Dendritic cell treated with granulocyte-macrophage colony-stimulating factor and Interleukin-4, amounts not matched to agents 40 ng/mL and 50 ng/mL, for 4 days (primary cell): ENCODE measurements around the gene PPOX.

Experiments used
- H3K27ac Mint-ChIP-seq: one replicate; pipeline ENCODE4 v1.8.0; 2022; ENCODE audit warnings: mild to moderate bottlenecking, mixed read lengths
- H3K27me3 Mint-ChIP-seq: one replicate; pipeline ENCODE4 v1.8.0; 2022; ENCODE audit warnings: mild to moderate bottlenecking, mixed read lengths
- H3K36me3 Mint-ChIP-seq: one replicate; pipeline ENCODE4 v1.8.0; 2022; ENCODE audit warnings: low read depth, mixed read lengths
- H3K4me1 Mint-ChIP-seq: one replicate; pipeline ENCODE4 v1.8.0; 2022; ENCODE audit warnings: low read depth, mixed read lengths
- H3K4me3 Mint-ChIP-seq: one replicate; pipeline ENCODE4 v1.8.0; 2022; ENCODE audit warnings: mild to moderate bottlenecking, moderate library complexity, mixed read lengths
- H3K9me3 Mint-ChIP-seq: one replicate; pipeline ENCODE4 v1.8.0; 2022; ENCODE audit warnings: mixed read lengths
- intact Hi-C: fragments of 100-400 bp; cut with micrococcal nuclease; formaldehyde crosslinking; loops from one replicate; pipeline ENCODE4 v1.15.0; 2022

Gene PPOX

GRCh38 chr1:161192476-161193465, 26.5 kb downstream of the PPOX start:
- Mint-ChIP-seq H3K27ac (peak overlapping the region; percentile 77), H3K36me3 (no peaks in the 10 kb centered on the region), H3K4me1 (peaks cover 70% of the 10 kb centered on the region), H3K9me3 (no peaks in the 10 kb centered on the region), H3K27me3 (peaks cover 2% of the 10 kb centered on the region), H3K4me3 (no peak overlapping the region)
- intact Hi-C loops: loop anchor here (1.0 kb wide), 1 partner anchor 33 kb away; no protein-coding TSS in a partner anchor

DNA sequence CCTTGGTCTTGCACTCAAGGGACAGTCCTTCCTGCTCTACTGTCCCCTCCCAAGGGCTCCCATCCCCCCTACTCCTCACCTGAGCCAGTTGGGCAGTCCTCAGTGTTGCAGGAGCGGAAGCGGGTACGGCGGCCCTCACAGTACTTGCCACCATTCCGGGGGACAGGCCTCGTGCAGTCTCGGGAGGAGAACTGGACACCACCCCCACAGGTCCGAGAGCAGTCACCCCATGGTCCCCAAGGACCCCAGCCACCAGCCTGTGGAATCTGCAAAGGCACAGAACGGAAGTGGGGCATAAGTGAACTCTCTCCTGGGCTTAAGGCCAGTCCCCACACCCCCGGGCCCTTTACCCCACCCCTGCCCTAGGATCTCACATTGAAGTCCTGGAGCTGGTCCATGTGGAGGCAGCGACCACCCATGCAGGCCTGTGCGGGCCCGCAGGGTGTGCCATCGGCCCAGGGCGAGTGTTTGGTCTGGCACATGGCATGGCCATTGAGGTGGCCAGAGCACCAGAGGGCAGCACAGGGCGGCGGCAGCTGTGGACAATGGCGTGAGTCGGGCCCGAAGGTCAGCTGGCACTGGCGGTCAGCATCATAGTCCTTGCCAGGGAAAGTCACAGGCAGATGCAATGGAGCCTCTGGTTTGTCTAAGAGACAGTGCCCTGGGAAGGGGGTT, 27.5 kb downstream of the PPOX start:
- intact Hi-C loops: no loop called here
- Mint-ChIP-seq H3K4me3 (no peak overlapping the region), H3K36me3 (no peaks in the 10 kb centered on the region), H3K27ac (peak overlapping the region; percentile 77), H3K27me3 (peaks cover 2% of the 10 kb centered on the region), H3K4me1 (peaks cover 72% of the 10 kb centered on the region), H3K9me3 (no peaks in the 10 kb centered on the region)

GRCh38 chr1:161195171-161195570, 28.9 kb downstream of the PPOX start:
- Mint-ChIP-seq H3K4me1 (peaks cover 86% of the 10 kb centered on the region), H3K27me3 (peaks cover 4% of the 10 kb centered on the region), H3K4me3 (no peak overlapping the region), H3K27ac (peak overlapping the region; percentile 55), H3K36me3 (no peaks in the 10 kb centered on the region), H3K9me3 (no peaks in the 10 kb centered on the region)
- intact Hi-C loops: no loop called here

GRCh38 chr1:161196111-161196510, 29.9 kb downstream of the PPOX start:
- H3K4me1 Mint-ChIP-seq: peaks cover 94% of the 10 kb centered on the region
- H3K9me3 Mint-ChIP-seq: no peaks in the 10 kb centered on the region
- peaks cover 4% of the 10 kb centered on the region for H3K27me3 Mint-ChIP-seq
- peak overlapping the region; percentile 56 for H3K27ac Mint-ChIP-seq
- intact Hi-C loops: no loop called here
- H3K4me3 Mint-ChIP-seq: no peak overlapping the region
- no peaks in the 10 kb centered on the region for H3K36me3 Mint-ChIP-seq

DNA sequence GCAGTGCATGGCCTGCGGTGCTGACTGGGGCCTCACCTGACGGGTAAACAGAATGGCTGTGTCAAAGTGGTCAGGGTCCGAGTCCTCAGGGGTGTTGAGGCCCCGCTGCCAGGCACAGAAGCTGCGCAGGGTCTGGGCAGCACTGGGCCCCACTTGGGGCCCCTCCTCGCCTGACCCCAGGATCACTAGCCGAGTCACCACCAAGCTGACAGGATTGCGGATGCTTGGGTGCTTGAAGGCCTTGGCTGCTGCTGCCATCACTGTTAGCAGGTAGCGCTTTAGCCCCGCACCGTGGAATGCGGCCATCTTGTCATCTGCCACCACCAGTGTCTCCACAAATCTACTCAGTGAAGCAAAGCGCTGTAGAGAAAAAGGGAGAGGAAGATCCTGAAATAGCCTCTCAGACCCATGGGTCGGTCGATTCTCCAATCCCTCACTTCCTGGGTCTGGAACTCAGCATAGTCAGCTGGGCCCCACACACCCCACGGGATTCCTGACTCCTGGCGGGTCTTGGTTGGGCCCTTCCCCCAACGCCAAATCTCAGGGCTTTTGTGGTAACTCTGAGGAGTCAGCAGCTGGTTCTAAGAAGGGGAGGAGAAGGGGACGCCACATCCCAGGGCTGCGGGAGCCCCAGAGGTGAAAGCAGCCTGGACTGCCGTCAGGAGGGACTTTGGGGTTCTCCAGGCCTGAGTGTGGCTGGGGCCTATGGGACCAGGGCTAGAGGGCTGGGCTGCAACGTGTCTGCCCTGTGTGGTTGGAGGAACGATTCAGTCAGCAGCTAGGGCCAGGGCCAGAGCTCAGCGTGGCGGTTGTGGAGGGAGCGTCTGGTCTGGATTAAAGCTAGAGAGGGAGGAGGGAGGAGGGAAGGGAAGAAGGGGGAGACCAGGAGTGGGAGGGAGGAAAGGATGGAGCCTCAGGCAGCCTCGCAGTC, 30.6 kb downstream of the PPOX start:
- intact Hi-C loops: no loop called here
- H3K36me3 Mint-ChIP-seq: no peaks in the 10 kb centered on the region
- peaks cover 94% of the 10 kb centered on the region for H3K4me1 Mint-ChIP-seq
- peak overlapping the region; percentile 56 for H3K27ac Mint-ChIP-seq
- H3K27me3 Mint-ChIP-seq: peaks cover 4% of the 10 kb centered on the region
- no peaks in the 10 kb centered on the region for H3K9me3 Mint-ChIP-seq
- H3K4me3 Mint-ChIP-seq: no peak overlapping the region

DNA sequence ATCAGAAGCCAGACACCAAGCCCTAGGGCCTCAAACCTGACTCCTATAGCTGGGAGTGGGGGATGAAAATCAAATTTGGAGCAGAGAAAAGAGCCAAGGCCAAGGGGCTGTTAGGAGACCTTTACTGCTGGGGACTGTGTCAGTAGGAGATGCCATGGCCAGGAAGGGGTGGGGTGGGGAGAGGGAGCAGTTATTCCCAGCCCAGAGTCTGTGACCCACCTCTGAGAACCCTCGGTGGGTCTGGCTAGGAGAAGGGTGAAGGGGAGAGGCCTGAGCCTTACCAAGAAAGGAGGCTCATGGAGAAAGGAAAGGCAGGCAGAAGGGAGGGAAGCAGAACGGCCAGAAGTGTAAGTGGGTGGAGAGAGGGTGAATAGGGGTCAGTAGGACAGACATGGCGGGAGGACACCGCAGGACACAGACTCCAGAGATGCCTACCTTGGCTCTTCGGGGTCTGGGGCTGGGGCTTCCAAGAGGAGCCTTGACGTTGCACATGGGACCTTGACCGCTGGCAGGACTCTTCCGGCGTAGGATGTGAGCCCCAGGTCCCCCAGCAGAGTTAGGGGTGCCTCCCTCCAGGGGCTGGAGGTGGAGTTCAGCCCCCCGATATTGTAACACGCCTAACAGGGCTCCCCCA, 31.5 kb downstream of the PPOX start:
- H3K9me3 Mint-ChIP-seq: no peaks in the 10 kb centered on the region
- peaks cover 87% of the 10 kb centered on the region for H3K4me1 Mint-ChIP-seq
- H3K4me3 Mint-ChIP-seq: no peak overlapping the region
- peak overlapping the region; percentile 56 for H3K27ac Mint-ChIP-seq
- peaks cover 4% of the 10 kb centered on the region for H3K27me3 Mint-ChIP-seq
- H3K36me3 Mint-ChIP-seq: no peaks in the 10 kb centered on the region
- intact Hi-C loops: no loop called here

- Mint-ChIP-seq H3K27ac (peak overlapping the region; percentile 56), H3K4me3 (no peak overlapping the region), H3K9me3 (no peaks in the 10 kb centered on the region), H3K27me3 (peaks cover 4% of the 10 kb centered on the region), H3K36me3 (no peaks in the 10 kb centered on the region), H3K4me1 (peaks cover 81% of the 10 kb centered on the region)
- intact Hi-C loops: no loop called here
Observed at GRCh38 chr1:161198194-161198896, 32.1 kb downstream of the PPOX start.

GRCh38 chr1:161198897-161199431, 32.7 kb downstream of the PPOX start, which contains the start of gene ADAMTS4:
Gene ADAMTS4, minus strand, starts transcription at chr1:161199054. Its CDS starts 427 bp downstream, at chr1:161198627.
- Mint-ChIP-seq H3K27me3 (peaks cover 4% of the 10 kb centered on the region), H3K36me3 (peaks cover 6% of the 10 kb centered on the region), H3K9me3 (no peaks in the 10 kb centered on the region), H3K4me1 (peaks cover 81% of the 10 kb centered on the region), H3K4me3 (no peak within 1 kb of the TSS), H3K27ac (peak within 1 kb of the TSS; percentile 95)
- intact Hi-C loops: no loop called here

DNA sequence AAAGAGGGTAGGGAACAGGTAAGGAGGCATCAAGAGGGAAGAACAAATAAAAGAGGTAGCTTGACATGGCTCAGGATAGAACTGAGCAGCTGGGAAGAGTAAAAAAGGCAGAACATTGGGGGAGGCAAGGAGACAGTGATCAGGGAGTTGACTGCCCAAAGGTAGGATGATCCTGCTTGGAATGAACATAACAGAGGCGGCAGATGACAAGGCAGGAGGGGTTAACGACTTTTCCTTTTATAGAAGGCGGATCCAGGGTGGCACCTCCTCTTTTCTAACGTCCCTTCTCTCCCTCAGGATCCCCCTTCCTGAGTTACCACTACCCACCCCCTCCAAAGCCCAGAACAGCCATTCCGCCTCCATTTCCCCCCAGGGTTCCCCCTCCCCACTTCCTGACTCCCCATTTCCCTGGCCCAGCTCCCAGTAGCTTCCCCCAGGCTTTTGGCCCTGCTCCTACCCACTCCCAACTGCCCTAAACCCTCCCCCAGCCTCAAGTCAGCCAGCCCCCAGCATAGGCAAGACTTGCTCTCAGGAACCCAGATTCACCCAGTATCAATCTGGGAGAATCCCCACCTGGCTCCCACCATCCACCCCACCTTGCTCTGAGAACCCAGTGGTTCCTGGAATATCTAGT, 33.4 kb downstream of the PPOX start:
- peaks cover 4% of the 10 kb centered on the region for H3K27me3 Mint-ChIP-seq
- H3K9me3 Mint-ChIP-seq: no peaks in the 10 kb centered on the region
- H3K36me3 Mint-ChIP-seq: peaks cover 12% of the 10 kb centered on the region
- intact Hi-C loops: no loop called here
- no peak overlapping the region for H3K4me3 Mint-ChIP-seq
- H3K27ac Mint-ChIP-seq: peak overlapping the region; percentile 95
- peaks cover 82% of the 10 kb centered on the region for H3K4me1 Mint-ChIP-seq

DNA sequence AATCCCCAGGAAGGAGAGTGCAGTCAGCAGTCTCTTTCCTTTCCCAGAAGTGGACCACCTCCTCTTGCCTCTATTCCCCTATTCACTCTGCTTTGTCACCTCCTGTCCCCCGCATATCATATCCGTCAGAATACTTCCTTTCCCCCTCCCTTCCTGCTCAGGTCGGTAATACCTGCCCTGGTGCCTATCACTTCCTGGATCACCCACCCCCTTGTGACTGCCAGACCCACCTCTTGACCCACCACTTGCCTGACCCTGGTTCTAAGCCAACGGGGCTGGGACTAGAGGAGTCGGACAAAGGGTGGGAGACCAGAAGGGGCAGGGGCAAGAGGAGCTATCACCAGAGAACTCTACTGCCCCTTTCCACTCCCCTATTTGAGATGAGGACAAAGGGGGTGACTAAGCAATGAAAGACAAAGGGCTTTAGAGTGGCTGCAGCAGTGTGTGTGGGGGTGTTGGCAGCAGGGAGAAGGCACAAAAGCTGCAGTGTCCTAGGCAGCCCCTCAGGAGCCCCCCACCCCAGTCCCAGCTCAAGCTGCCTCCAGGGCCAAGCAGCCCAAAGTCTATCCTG, 34.3 kb downstream of the PPOX start:
- peak overlapping the region; percentile 95 for H3K27ac Mint-ChIP-seq
- peaks cover 82% of the 10 kb centered on the region for H3K4me1 Mint-ChIP-seq
- H3K4me3 Mint-ChIP-seq: no peak overlapping the region
- peaks cover 4% of the 10 kb centered on the region for H3K27me3 Mint-ChIP-seq
- peaks cover 21% of the 10 kb centered on the region for H3K36me3 Mint-ChIP-seq
- intact Hi-C loops: no loop called here
- H3K9me3 Mint-ChIP-seq: no peaks in the 10 kb centered on the region

- Mint-ChIP-seq H3K4me3 (peak overlapping the region; percentile 87), H3K27me3 (peaks cover 4% of the 10 kb centered on the region), H3K4me1 (peaks cover 77% of the 10 kb centered on the region), H3K36me3 (peaks cover 28% of the 10 kb centered on the region), H3K27ac (peak overlapping the region; percentile 95), H3K9me3 (no peaks in the 10 kb centered on the region)
- intact Hi-C loops: no loop called here
Observed at GRCh38 chr1:161200992-161201835, 35.0 kb downstream of the PPOX start.
